ENCODE measurements around the gene IFT25.
A peak's percentile ranks its signal among the peaks of the same experiment; 100 is the strongest.

Gene IFT25

DNA sequence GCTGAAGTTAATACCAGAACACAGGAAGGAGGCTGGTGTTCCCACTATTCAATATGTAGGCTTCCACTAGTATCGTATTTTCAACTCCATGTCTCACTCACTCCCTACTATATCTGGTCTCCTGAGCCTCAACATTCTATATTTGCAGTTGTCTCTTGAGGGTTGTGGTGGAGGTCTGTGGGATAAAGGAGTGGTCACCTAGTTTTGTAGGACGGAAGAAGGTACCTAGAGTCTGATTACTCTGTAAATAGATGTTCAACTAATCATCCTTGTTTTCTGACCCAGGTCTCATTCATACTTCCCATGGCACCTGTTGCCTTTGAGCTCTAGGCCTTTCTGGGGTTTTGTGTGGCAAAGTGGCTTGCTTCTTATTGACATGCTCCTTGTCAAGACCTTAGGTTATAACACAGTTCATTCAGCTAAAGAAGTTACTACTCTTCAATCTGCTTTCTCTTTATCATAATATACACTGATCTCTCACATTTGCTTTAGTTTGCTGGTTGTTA, 18.1 kb downstream of the IFT25 start:
- no peak for DNase-seq (ENCODE audit: low spot score)

DNA sequence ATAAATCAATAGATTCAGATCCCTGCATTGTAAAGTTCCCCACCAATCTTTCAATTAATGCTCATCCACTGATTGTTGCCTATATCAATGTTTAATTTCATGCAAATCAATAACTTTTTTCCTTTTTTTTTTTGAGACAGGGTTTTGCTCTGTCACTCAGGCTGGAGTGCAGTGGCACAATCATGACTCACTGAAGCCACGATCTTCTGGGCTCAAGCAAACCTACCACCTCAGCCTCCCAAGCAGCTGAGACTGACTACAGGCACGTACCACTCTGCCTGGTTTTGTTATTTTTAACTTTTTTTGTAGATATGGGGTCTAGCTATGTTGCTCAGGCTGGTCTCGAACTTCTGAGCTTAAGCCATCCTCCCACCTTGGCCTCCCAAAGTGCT, 25.8 kb downstream of the IFT25 start:
- DNase-seq (ENCODE audit: low spot score): no peak

- DNase-seq (ENCODE audit: low spot score): no peak
Observed at GRCh38 chr1:53918343-53918742, 27.2 kb downstream of the IFT25 start.

- DNase-seq (ENCODE audit: low spot score): no peak
Observed at GRCh38 chr1:53913352-53914033, 32.0 kb downstream of the IFT25 start.

GRCh38 chr1:53911442-53911841, 34.1 kb downstream of the IFT25 start:
- DNase-seq (ENCODE audit: low spot score): no peak

GRCh38 chr1:53909946-53910345, 35.6 kb downstream of the IFT25 start:
- no peak for DNase-seq (ENCODE audit: low spot score)

DNA sequence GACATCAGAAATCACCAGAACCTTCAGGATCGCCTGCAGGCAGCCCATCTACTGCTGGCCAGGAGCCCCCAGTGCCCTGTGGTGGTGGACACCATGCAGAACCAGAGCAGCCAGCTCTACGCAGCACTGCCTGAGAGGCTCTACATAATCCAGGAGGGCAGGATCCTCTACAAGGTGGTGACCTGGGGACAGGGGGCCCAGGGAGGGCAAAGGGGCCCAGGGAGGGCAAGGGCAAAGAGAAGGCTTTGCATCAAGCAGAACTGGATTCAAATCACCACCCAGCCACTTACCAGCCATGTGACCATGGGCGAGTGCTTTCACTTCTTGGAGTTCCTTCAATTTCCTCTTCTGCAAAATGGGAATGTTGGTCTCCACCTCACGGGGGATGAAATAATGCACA, 39.4 kb downstream of the IFT25 start:
- no peak for DNase-seq (ENCODE audit: low spot score)

DNA sequence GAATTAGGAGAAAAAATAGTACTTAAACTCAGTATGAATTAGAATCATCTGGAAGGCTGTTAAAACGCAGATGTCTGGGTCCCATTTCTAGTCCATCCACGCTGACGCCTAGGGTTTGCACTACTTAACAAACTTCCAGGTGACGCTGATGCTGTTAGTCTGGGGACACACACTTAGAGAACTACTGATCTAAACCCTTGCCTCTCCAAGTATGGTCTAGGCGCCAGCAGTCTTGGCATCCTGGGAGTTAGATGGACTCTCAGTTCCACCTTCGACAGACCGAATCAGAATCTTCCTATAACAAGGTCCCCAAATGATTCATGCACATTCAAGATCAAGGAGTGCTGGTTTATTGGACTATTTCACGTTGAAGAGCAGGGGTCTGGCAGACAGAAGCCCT, 40.0 kb downstream of the IFT25 start:
- no peak for DNase-seq (ENCODE audit: low spot score)

- DNase-seq (ENCODE audit: low spot score): no peak
Observed at GRCh38 chr1:53902235-53903138, 43.0 kb downstream of the IFT25 start.

DNA sequence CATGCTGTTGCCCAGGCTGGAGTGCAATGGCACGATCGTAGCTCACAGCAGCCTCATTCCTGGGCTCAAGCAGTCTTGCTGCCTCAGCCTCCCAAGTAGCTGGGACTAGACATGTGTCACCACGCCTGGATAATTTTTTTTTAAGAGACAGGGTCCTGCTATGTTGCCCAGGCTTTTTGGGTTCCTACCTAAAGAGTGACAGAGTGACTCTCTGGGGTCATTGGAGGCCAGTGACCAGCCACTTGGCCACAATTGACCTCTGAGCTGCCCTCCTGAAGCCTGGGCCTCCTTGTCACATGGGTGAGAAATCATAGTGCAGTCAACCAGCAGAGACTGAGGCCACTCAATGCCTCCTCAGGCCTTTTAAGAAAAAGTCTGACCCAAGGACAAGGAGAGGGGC, 45.8 kb downstream of the IFT25 start:
- no peak for DNase-seq (ENCODE audit: low spot score)

- DNase-seq (ENCODE audit: low spot score): no peak
Observed at GRCh38 chr1:53899206-53899628, 46.3 kb downstream of the IFT25 start.

- DNase-seq (ENCODE audit: low spot score): no peak
Observed at GRCh38 chr1:53896635-53897229, 48.8 kb downstream of the IFT25 start.

GRCh38 chr1:53895421-53895820, 50.1 kb downstream of the IFT25 start:
- DNase-seq (ENCODE audit: low spot score): no peak

DNA sequence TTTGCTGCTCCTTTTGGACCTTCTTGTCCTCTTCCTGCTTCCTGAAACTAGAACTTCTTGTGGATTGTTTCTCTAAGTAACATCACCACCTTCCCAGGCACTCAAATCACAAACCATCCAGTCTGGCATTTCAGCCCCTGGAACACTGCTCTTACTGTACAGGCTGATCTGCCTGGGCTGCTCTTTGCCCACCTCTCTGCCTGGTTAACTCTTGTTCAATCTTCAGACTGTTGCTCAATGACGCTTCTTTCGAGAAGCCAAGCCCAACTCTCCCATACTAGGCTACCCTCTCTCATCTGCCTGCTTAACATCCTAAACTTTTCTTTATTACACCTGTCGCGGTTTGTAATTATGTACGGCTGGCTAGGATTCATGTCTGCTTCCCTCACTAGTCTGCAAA, 50.9 kb downstream of the IFT25 start:
- DNase-seq (ENCODE audit: low spot score): no peak

DNA sequence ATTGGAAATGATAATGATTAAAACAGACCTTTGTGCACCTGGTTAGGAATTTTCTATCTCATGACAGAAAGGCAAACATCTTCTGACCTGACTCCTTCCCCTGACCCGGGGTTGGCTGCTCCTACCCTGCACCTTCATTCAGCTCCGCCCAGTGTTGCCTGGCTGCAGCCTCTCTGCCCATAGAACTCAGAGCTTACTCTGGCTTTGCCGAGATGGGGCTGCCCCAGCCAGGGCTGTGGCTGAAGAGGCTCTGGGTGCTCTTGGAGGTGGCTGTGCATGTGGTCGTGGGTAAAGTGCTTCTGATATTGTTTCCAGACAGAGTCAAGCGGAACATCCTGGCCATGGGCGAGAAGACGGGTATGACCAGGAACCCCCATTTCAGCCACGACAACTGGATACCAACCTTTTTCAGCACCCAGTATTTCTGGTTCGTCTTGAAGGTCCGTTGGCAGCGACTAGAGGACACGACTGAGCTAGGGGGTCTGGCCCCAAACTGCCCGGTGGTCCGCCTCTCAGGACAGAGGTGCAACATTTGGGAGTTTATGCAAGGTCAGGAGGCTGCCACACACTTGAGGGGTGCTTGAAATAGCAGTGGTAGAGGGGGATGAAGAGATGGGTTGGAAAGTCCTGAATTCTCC, 51.4 kb downstream of the IFT25 start, which contains the start of gene DIO1:
Gene DIO1, plus strand, starts transcription at position 189 of the 638 bp plus-strand sequence. Its CDS starts 24 bp downstream, at position 213.
- DNase-seq (ENCODE audit: low spot score): no peak

- DNase-seq (ENCODE audit: low spot score): no peak
Observed at GRCh38 chr1:53892911-53893310, 52.6 kb downstream of the IFT25 start.

DNA sequence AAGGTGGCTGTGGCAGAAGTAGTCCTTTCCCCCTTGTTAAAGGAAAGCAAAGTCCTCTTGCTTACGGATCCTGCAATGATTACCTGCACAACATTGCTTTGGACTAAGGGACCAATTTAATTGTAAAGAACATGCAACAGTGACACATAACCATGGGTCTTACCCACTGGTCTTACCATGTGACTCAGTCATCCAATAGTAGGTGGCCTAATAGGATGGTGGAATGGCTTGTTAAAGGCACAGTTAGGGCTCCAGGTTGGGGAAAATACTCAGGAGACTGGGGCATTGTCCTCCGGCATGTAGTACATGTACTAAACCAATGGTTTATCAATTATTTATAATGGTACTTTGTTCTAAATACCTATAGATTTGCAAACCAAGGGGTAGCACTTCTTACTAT, 53.8 kb downstream of the IFT25 start:
- DNase-seq (ENCODE audit: low spot score): peak; percentile 14

DNA sequence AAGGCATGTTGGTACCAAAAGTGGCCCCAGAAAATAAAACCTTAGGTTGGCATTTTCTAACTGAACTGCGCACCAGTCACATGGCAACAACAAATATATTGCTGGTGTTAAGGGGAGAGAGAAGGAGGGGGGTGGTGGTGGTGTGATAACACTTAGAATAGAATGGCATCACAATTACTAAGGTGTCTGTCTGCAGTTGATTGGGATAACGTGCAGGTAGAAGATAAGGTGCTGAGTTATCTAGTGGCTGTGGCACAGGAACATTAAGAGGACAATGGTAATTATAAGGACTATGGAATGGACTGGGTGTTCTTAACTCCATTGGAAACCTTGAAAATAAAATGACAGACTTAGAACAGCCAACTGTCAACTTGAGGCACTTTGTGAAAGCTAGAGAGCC, 54.5 kb downstream of the IFT25 start:
- DNase-seq (ENCODE audit: low spot score): no peak

DNA sequence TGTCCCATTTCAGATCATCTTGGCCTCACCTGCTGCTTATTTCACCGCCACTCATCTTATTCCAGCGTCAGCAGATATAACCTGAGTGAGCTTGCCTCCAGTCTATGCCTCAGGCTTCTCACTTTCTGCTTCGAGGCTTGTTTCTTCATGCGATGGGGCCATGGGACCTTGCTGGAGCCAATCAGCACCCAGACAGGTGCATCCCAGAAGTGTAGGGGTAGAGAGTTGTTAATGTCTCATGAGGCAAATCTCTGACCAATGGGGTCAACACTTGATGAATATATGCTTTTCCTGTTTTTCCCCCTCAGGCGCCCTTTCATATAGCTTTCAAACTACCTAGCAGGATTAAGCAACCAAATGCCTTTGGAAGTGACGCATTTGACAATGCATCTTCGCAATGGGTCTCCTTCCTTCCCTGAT, 55.0 kb downstream of the IFT25 start:
- DNase-seq (ENCODE audit: low spot score): no peak

GRCh38 chr1:53889304-53890298, 55.9 kb downstream of the IFT25 start, which contains the start of gene YIPF1:
Gene YIPF1, minus strand, starts transcription at chr1:53889797. Its CDS starts 860 bp downstream, at chr1:53888937.
- peak; percentile 94 for DNase-seq (ENCODE audit: low spot score)

DNA sequence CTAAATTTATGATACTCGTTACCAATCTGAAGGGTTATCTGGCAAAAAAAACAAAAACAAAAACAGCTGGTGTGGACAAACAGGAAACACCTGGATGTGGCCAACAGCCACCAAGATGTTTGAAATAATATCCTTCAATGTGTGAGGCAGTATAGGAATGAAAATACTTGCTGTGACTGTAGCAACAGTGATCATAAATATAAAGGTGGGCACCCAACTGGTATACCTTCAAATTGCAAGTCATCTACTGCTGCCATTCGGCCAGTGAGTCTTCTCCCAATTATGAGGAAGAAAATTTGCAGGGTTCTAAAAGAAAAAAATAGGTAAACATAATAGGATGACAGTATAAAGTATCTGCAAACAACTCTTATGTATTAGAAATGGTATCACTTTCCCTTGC, 56.8 kb downstream of the IFT25 start:
- DNase-seq (ENCODE audit: low spot score): no peak
